Measurements from ENCODE around the gene MS4A7. TPM values are rescaled to one million over a fixed set of nuclear protein-coding genes. Genes with fewer than 3 reads are reported as not detected.

MS4A7 gene
- total and polyA plus RNA-seq, 11 donors = 2.7 to 57.1 (median 8.3) TPM

DNA sequence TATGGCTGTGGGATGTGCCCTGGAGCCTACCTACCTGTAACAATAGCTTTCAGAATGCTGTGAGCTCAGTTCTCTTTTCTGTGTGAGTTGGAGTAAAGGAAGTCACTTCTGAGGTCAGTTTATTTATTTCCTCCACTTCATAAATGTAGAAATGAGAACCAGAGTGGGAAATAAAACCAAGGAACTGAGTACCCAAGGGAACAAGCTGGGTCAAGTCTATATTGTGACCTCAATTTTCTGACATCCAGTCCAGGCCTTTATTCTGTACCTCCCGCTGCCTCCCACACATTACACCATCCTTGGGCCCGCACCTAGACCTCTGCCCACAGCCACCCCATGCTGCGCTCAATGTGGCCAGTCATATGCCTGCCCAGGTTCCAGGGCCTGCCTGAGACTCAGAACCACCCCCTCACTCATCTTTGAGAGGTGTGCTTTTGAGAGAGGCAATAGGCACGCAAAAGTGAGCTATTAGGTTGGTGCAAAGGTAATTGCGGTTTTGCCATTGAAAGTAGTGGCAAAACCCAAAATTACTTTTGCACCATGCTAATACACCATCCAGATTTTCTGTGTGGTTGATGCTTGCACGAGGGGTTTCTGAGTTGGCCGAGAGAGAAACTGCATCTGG is 41.5 kb upstream of the MS4A7 start:
- H3K9me3 ChIP-seq = no peaks in the 10 kb centered on the region
- peak overlapping the region in 1 of 12 donors; percentile 35 for H3K27ac ChIP-seq
- WGBS, 4 donors = 85 to 94% (median 89%) methylated on average over 7 of the region's 7 CpGs
- peak in 1 of 4 donors; percentile 44 for ATAC-seq
- no peak for TF ChIP-seq POLR2A (IDR thresholded peaks at IDR 0.05)
- TF ChIP-seq, protein P1, sequence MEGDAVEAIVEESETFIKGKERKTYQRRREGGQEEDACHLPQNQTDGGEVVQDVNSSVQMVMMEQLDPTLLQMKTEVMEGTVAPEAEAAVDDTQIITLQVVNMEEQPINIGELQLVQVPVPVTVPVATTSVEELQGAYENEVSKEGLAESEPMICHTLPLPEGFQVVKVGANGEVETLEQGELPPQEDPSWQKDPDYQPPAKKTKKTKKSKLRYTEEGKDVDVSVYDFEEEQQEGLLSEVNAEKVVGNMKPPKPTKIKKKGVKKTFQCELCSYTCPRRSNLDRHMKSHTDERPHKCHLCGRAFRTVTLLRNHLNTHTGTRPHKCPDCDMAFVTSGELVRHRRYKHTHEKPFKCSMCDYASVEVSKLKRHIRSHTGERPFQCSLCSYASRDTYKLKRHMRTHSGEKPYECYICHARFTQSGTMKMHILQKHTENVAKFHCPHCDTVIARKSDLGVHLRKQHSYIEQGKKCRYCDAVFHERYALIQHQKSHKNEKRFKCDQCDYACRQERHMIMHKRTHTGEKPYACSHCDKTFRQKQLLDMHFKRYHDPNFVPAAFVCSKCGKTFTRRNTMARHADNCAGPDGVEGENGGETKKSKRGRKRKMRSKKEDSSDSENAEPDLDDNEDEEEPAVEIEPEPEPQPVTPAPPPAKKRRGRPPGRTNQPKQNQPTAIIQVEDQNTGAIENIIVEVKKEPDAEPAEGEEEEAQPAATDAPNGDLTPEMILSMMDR (IDR thresholded peaks at IDR 0.05) = no peak
- H3K4me1 ChIP-seq = peaks cover 0 to 31% (median 0%) of the 10 kb centered on the region in 12 donors
- H3K4me3 ChIP-seq = no peak overlapping the region
- intact Hi-C loops (cut with DNase I) = no loop called here
- DNase-seq = no peak
- no peaks in the 10 kb centered on the region for H3K27me3 ChIP-seq
- H3K36me3 ChIP-seq = no peaks in the 10 kb centered on the region

GRCh38 chr11:60338053-60338452 is 40.3 kb upstream of the MS4A7 start:
- H3K27me3 ChIP-seq = peaks cover 0 to 7% (median 0%) of the 10 kb centered on the region in 9 donors

GRCh38 chr11:60339356-60339755 is 39.0 kb upstream of the MS4A7 start:
- TF ChIP-seq, protein P1 (IDR thresholded peaks at IDR 0.05) = no peak
- TF ChIP-seq POLR2A (IDR thresholded peaks at IDR 0.05) = no peak
- no peak overlapping the region for H3K4me3 ChIP-seq
- peaks cover 0 to 19% (median 0%) of the 10 kb centered on the region in 12 donors for H3K4me1 ChIP-seq
- WGBS, 4 donors = 37 to 42% (median 42%) methylated on average over 3 of the region's 3 CpGs
- no peak for DNase-seq
- H3K9me3 ChIP-seq = no peaks in the 10 kb centered on the region
- ATAC-seq = no peak
- no peak overlapping the region for H3K27ac ChIP-seq
- peaks cover 0 to 8% (median 0%) of the 10 kb centered on the region in 9 donors for H3K27me3 ChIP-seq
- intact Hi-C loops (cut with DNase I) = no loop called here
- H3K36me3 ChIP-seq = no peaks in the 10 kb centered on the region

More at GRCh38 chr11:60338053-60338452, 40.3 kb upstream of the MS4A7 start:
- Histone ChIP-seq H3K27ac (no peak overlapping the region), H3K9me3 (no peaks in the 10 kb centered on the region), H3K36me3 (no peaks in the 10 kb centered on the region), H3K4me3 (no peak overlapping the region), H3K4me1 (peaks cover 0 to 30% (median 0%) of the 10 kb centered on the region in 12 donors)
- TF ChIP-seq, protein P1 (IDR thresholded peaks at IDR 0.05) = no peak
- no peak for TF ChIP-seq POLR2A (IDR thresholded peaks at IDR 0.05)
- DNase-seq = no peak
- 59 to 71% (median 62%) methylated on average over 2 of the region's 2 CpGs for WGBS, 4 donors
- intact Hi-C loops (cut with DNase I) = no loop called here
- ATAC-seq = no peak

DNA sequence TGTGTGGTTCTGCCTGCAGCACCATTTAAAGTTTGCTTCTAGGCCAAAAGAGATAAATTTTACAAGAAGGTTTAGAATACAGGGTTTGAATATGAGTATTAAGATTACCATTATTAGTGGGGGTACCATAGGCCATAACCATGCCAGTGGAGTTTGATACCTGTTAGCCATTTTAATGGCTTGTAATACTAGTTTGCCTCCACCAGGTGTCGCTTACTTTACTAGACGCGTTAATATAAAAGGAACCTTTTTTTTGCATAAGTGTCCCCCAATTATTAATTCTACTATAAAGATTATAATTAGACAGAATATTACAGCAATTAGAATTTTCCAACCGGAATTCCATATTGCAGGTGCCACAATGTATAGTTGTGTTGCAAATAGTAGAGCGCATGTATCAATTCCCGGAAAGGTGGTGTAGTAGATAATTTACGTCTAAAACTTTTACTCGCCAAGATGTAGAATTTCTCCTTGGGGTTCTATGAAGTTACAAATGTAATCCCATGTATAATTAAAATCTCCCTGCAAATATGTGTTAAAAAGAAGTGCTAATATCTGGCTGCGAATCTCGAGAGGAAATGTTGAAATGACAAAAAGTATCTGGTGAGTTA is 35.1 kb upstream of the MS4A7 start:
- intact Hi-C loops (cut with DNase I) = no loop called here
- no peak for DNase-seq
- Histone ChIP-seq H3K27ac (no peak overlapping the region), H3K4me1 (peaks cover 0 to 4% (median 0%) of the 10 kb centered on the region in 12 donors), H3K9me3 (no peaks in the 10 kb centered on the region), H3K27me3 (peaks cover 0 to 8% (median 0%) of the 10 kb centered on the region in 9 donors), H3K36me3 (no peaks in the 10 kb centered on the region), H3K4me3 (no peak overlapping the region)
- TF ChIP-seq, protein P1 (IDR thresholded peaks at IDR 0.05) = peak in 11 of 12 donors; percentile 8 to 50 (median 40)
- no peak for TF ChIP-seq POLR2A (IDR thresholded peaks at IDR 0.05)
- ATAC-seq = no peak
- WGBS, 4 donors = 70 to 72% (median 71%) methylated on average over 10 of the region's 10 CpGs
